ENCODE data around the gene SPECC1. TPM values are rescaled to one million over a fixed set of nuclear protein-coding genes. Genes with fewer than 3 reads are reported as not detected.

SPECC1 gene
- total RNA-seq, 1 experiment from 2014 or later = 128 TPM

GRCh38 chr17:20254541-20254940 lies 245.4 kb downstream of the SPECC1 start:
- H3K79me2 ChIP-seq (ENCODE audit: low read depth) = no peaks in the 10 kb centered on the region
- H3F3A ChIP-seq (ENCODE audit: insufficient read depth, low read depth) = no peaks in the 10 kb centered on the region
- H3K27me3 ChIP-seq (ENCODE audit: insufficient read depth, low read depth) = no peaks in the 10 kb centered on the region
- H3K27ac ChIP-seq = no peak overlapping the region
- H3K9me3 ChIP-seq (ENCODE audit: insufficient read depth, low read depth) = no peaks in the 10 kb centered on the region; the same call in 1 of the 2 replicates
- no peaks in the 10 kb centered on the region for H4K20me1 ChIP-seq (ENCODE audit: insufficient read depth)
- ChIA-PET POLR2A (ENCODE audit: unreplicated experiment) (no interaction called here), CTCF (no interaction called here)
- H3K36me3 ChIP-seq (ENCODE audit: low read depth) = peaks cover 33% of the 10 kb centered on the region
- H3K4me3 ChIP-seq = no peak overlapping the region
- no peaks in the 10 kb centered on the region for H3K9me2 ChIP-seq (ENCODE audit: insufficient read depth)
- no peak overlapping the region for H2AFZ ChIP-seq
- no peaks in the 10 kb centered on the region for H3K4me1 ChIP-seq (replicated peaks; ENCODE audit: insufficient read depth)
- TF ChIP-seq CTCF (conservative IDR thresholded peaks at IDR 0.05) (no peak), EZH2 (IDR thresholded peaks at IDR 0.05; ENCODE audit: low read depth) (no peak)
- no peak overlapping the region for H3K4me2 ChIP-seq
- BruUV-seq (replicated peaks) = no TSS peak
- DNase-seq = no peak
- intact Hi-C loops (cut with micrococcal nuclease; ENCODE audit: unreplicated experiment) = no loop called here

GRCh38 chr17:20256144-20256543 lies 247.0 kb downstream of the SPECC1 start:
- TF ChIP-seq CTCF (conservative IDR thresholded peaks at IDR 0.05) = no peak
- TF ChIP-seq EZH2 (IDR thresholded peaks at IDR 0.05; ENCODE audit: low read depth) = no peak
- DNase-seq = no peak
- H4K20me1 ChIP-seq (ENCODE audit: insufficient read depth) = no peaks in the 10 kb centered on the region
- no peaks in the 10 kb centered on the region for H3K9me2 ChIP-seq (ENCODE audit: insufficient read depth)
- no peak overlapping the region for H3K27ac ChIP-seq
- no TSS peak for BruUV-seq (replicated peaks)
- intact Hi-C loops (cut with micrococcal nuclease; ENCODE audit: unreplicated experiment) = no loop called here
- no peak overlapping the region for H2AFZ ChIP-seq
- H3K36me3 ChIP-seq (ENCODE audit: low read depth) = peaks cover 27% of the 10 kb centered on the region
- CTCF ChIA-PET = no interaction called here
- H3K79me2 ChIP-seq (ENCODE audit: low read depth) = no peaks in the 10 kb centered on the region
- H3K4me3 ChIP-seq = no peak overlapping the region
- no peak overlapping the region for H3K4me2 ChIP-seq
- no peaks in the 10 kb centered on the region for H3F3A ChIP-seq (ENCODE audit: insufficient read depth, low read depth)
- POLR2A ChIA-PET (ENCODE audit: unreplicated experiment) = no interaction called here
- no peaks in the 10 kb centered on the region for H3K27me3 ChIP-seq (ENCODE audit: insufficient read depth, low read depth)
- H3K4me1 ChIP-seq (replicated peaks; ENCODE audit: insufficient read depth) = no peaks in the 10 kb centered on the region
- no peaks in the 10 kb centered on the region for H3K9me3 ChIP-seq (ENCODE audit: insufficient read depth, low read depth)

- Histone ChIP-seq H3K4me2 (no peak overlapping the region), H3K27me3 (ENCODE audit: insufficient read depth, low read depth) (no peaks in the 10 kb centered on the region), H3K27ac (no peak overlapping the region), H2AFZ (no peak overlapping the region), H4K20me1 (ENCODE audit: insufficient read depth) (no peaks in the 10 kb centered on the region), H3K4me3 (no peak overlapping the region), H3F3A (ENCODE audit: insufficient read depth, low read depth) (no peaks in the 10 kb centered on the region), H3K4me1 (replicated peaks; ENCODE audit: insufficient read depth) (no peaks in the 10 kb centered on the region), H3K79me2 (ENCODE audit: low read depth) (no peaks in the 10 kb centered on the region), H3K36me3 (ENCODE audit: low read depth) (peaks cover 21% of the 10 kb centered on the region), H3K9me2 (ENCODE audit: insufficient read depth) (no peaks in the 10 kb centered on the region), H3K9me3 (ENCODE audit: insufficient read depth, low read depth) (no peaks in the 10 kb centered on the region)
- no peak for TF ChIP-seq EZH2 (IDR thresholded peaks at IDR 0.05; ENCODE audit: low read depth)
- TF ChIP-seq CTCF (conservative IDR thresholded peaks at IDR 0.05) = no peak
- no peak for DNase-seq
- no TSS peak for BruUV-seq (replicated peaks)
- CTCF ChIA-PET = no interaction called here
- intact Hi-C loops (cut with micrococcal nuclease; ENCODE audit: unreplicated experiment) = no loop called here
- POLR2A ChIA-PET (ENCODE audit: unreplicated experiment) = no interaction called here
Measured at GRCh38 chr17:20257008-20257407, 247.8 kb downstream of the SPECC1 start.

All from PC-9 (cell line).